GM12878 (cell line): ENCODE results near the gene METAP1D. TPM values are rescaled to one million over a fixed set of nuclear protein-coding genes. Genes with fewer than 3 reads are reported as not detected.

Experiments used
- ATAC-seq: fragments of 200-7000 bp; cut with Tn5 transposase; 3 replicates; pipeline ENCODE4 v1.9.1; 2020; ENCODE audit warnings: mild to moderate bottlenecking, moderate library complexity
- BruUV-seq: library from RNA; stranded (reverse); fragments of 400-500 nt; replicated peaks from 2 replicates; lab custom pipeline; 2021; lab: Mats Ljungman, UMichigan
- CTCF ChIA-PET: fragments of 300-600 bp; sonication (Branson Sonifier 250); formaldehyde crosslinking; extraction: SDS; loops from one replicate; lab custom pipeline; 2021; ENCODE audit warnings: inconsistent platforms; lab: Yijun Ruan, JAX
- POLR2A ChIA-PET: fragments of 350-600 bp; formaldehyde crosslinking; extraction: SDS; loops from one replicate; lab custom pipeline; 2021; ENCODE audit warnings: inconsistent platforms; lab: Charles Lee
- RAD21 ChIA-PET: fragments of 300-600 bp; sonication (Branson Sonifier 250); formaldehyde crosslinking; loops from one replicate; lab custom pipeline; 2023; ENCODE audit warnings: antibody characterized with exemption; ENCODE audit not compliant: unreplicated experiment; lab: Charles Lee
- SMC1A ChIA-PET: fragments of 300-600 bp; sonication (Branson Sonifier 250); formaldehyde crosslinking; loops from one replicate; lab custom pipeline; 2023; ENCODE audit not compliant: unreplicated experiment, uncharacterized antibody; lab: Charles Lee
- DNase-seq: peaks from one replicate; pipeline ENCODE4 v3.0.0-alpha.2; 2011; ENCODE audit warnings: low read depth, low spot score
- FAIRE-seq: peaks from 3 replicates; lab custom pipeline; 2011; peaks lifted over from hg19 to GRCh38; lab: Jason Lieb, UNC
- H2AFZ ChIP-seq: 2 replicates; pipeline ENCODE4 v1.6.0; 2011; ENCODE audit warnings: low read depth, low read length, control low read depth; ENCODE audit not compliant: control insufficient read depth
- H3K27ac ChIP-seq: 2 replicates; pipeline ENCODE4 v1.5.1; 2011; ENCODE audit warnings: control low read depth; ENCODE audit not compliant: control insufficient read depth, insufficient read depth
- H3K27me3 ChIP-seq, 2 experiments: replicated peaks in 1 of 2; 2 replicates each; pipeline versions ENCODE4 v1.6.0 to v1.6.1; 2011; ENCODE audit warnings: low read length in 1 of 2; ENCODE audit not compliant: control insufficient read depth in 2 of 2, insufficient read depth in 2 of 2
- H3K36me3 ChIP-seq, 2 experiments: 2 replicates each; pipeline ENCODE4 v1.5.1; 2011; ENCODE audit warnings: low read length in 1 of 2; ENCODE audit not compliant: control insufficient read depth in 2 of 2, insufficient read depth in 2 of 2
- H3K4me1 ChIP-seq: 2 replicates; pipeline ENCODE4 v1.6.1; 2011; ENCODE audit warnings: mild to moderate bottlenecking, low read length, moderate library complexity, mixed read lengths; ENCODE audit not compliant: control insufficient read depth, insufficient read depth
- H3K4me2 ChIP-seq: 2 replicates; pipeline ENCODE4 v1.6.0; 2011; ENCODE audit warnings: control low read depth; ENCODE audit not compliant: control insufficient read depth, insufficient read depth
- H3K4me3 ChIP-seq: fragments of 200-600 bp; sonication (generic); 2 replicates; pipeline ENCODE4 v1.5.1; 2016
- H3K79me2 ChIP-seq: 2 replicates; pipeline ENCODE4 v1.6.0; 2011; ENCODE audit warnings: low read length; ENCODE audit not compliant: control insufficient read depth, insufficient read depth
- H3K9ac ChIP-seq: 2 replicates; pipeline ENCODE4 v1.8.0; 2011; ENCODE audit warnings: low read length, control low read depth, mixed read lengths; ENCODE audit not compliant: control insufficient read depth, insufficient read depth
- H3K9me3 ChIP-seq: replicated peaks from 3 replicates; pipeline ENCODE4 v1.5.1; 2011; ENCODE audit warnings: mild to moderate bottlenecking, low read length; ENCODE audit not compliant: control insufficient read depth, insufficient read depth
- H4K20me1 ChIP-seq: 2 replicates; pipeline ENCODE4 v1.6.0; 2011; ENCODE audit not compliant: control insufficient read depth, insufficient read depth
- BMI1 ChIP-seq: fragments of 450-650 bp; IDR thresholded peaks from 2 replicates; pipeline ENCODE4 v1.6.1; 2016; ENCODE audit warnings: mild to moderate bottlenecking, moderate library complexity, borderline replicate concordance
- CEBPZ ChIP-seq: fragments of 150-350 bp; IDR thresholded peaks from 2 replicates; pipeline ENCODE4 v1.6.1; 2016; ENCODE audit warnings: low read depth, low read length
- CHD2 ChIP-seq: IDR thresholded peaks from 2 replicates; pipeline ENCODE4 v1.6.1; 2011; ENCODE audit warnings: low read depth, low read length, improper control_type of control experiment, borderline replicate concordance
- EZH2 ChIP-seq: IDR thresholded peaks from 2 replicates; pipeline ENCODE4 v1.6.1; 2012; ENCODE audit warnings: low read depth, mild to moderate bottlenecking, control low read depth, inconsistent platforms, low read length, borderline replicate concordance; ENCODE audit not compliant: control insufficient read depth
- HSF1 ChIP-seq: fragments of 150-350 bp; IDR thresholded peaks from 2 replicates; pipeline ENCODE4 v1.6.1; 2014; ENCODE audit warnings: mild to moderate bottlenecking, low read depth, low read length
- MTA2 ChIP-seq: fragments of 450-650 bp; IDR thresholded peaks from 2 replicates; pipeline ENCODE4 v1.6.1; 2016; ENCODE audit warnings: low read depth, mild to moderate bottlenecking, moderate library complexity
- MYB ChIP-seq: fragments of 150-350 bp; IDR thresholded peaks from 2 replicates; pipeline ENCODE4 v1.6.1; 2014; ENCODE audit warnings: mild to moderate bottlenecking, low read depth, low read length, borderline replicate concordance
- NFIC ChIP-seq: IDR thresholded peaks from 2 replicates; pipeline ENCODE4 v1.6.1; 2012; ENCODE audit warnings: low read depth, mild to moderate bottlenecking, inconsistent platforms, low read length, moderate library complexity
- NR2C1 ChIP-seq: fragments of 450-650 bp; IDR thresholded peaks from 2 replicates; pipeline ENCODE4 v1.6.1; 2017; ENCODE audit warnings: antibody characterized with exemption, mild to moderate bottlenecking, moderate library complexity
- PAX8 ChIP-seq: fragments of 450-650 bp; IDR thresholded peaks from 2 replicates; pipeline ENCODE4 v1.6.1; 2017; ENCODE audit warnings: mild to moderate bottlenecking, moderate library complexity
- PBX3 ChIP-seq: IDR thresholded peaks from 2 replicates; pipeline ENCODE4 v1.6.1; 2011; ENCODE audit warnings: mild to moderate bottlenecking, low read depth, low read length, moderate library complexity; ENCODE audit not compliant: insufficient replicate concordance
- RFX5 ChIP-seq: IDR thresholded peaks from 2 replicates; pipeline ENCODE4 v1.6.1; 2011; ENCODE audit warnings: low read depth, low read length, improper control_type of control experiment
- SIX5 ChIP-seq: IDR thresholded peaks from 2 replicates; pipeline ENCODE4 v1.6.1; 2011; ENCODE audit warnings: mild to moderate bottlenecking, low read depth, low read length, moderate library complexity; ENCODE audit not compliant: severe bottlenecking
- ZNF384 ChIP-seq: IDR thresholded peaks from 2 replicates; pipeline ENCODE4 v1.6.1; 2012; ENCODE audit warnings: low read depth, mild to moderate bottlenecking, low read length, improper control_type of control experiment, borderline replicate concordance
- WGBS: methylation state at CpG from one replicate; pipeline ENCODE4 v1.1.6; 2016; ENCODE audit warnings: low lambda C conversion rate; ENCODE audit not compliant: insufficient replicate concordance, insufficient coverage; ENCODE audit errors: missing lambda C conversion rate; 5-methylcytosine and 5-hydroxymethylcytosine counted together
- in situ Hi-C: fragments of 300-500 bp; cut with MboI; formaldehyde crosslinking; loops from 9 replicates; pipeline ENCODE4 v1.14.3; 2018; ENCODE audit warnings: mixed read lengths
- intact Hi-C: fragments of 100-400 bp; cut with micrococcal nuclease; formaldehyde crosslinking; loops from one replicate; pipeline ENCODE4 v1.14.2; 2022; ENCODE audit not compliant: unreplicated experiment
- polyA plus RNA-seq, 11 experiments: library from polyadenylated mRNA; depleted of rRNA in 4 of 11; unstranded in 6 of 11; stranded (reverse) in 5 of 11; fragments of >200 nt; fragmentation: Nextera tagmentation in 4 of 11; fragmentation: Illumina TruSeq in 1 of 11; extraction: Ambion mirVana in 4 of 11; extraction: Trizol in 1 of 11; gene quantifications; 1 replicate in 1 of 11; 2 replicates in 10 of 11; pipeline versions ENCODE4 v1.2.1 to v1.2.3, GENCODE V29; 2011 to 2016; ENCODE audit warnings: inconsistent platforms in 2 of 11, missing spikeins in 2 of 11, low read depth in 1 of 11
- total RNA-seq, 4 experiments: library from RNA; depleted of rRNA in 3 of 4; stranded (reverse); fragments of >200 nt in 3 of 4; fragmentation: Illumina TruSeq in 1 of 4; extraction: Trizol in 1 of 4; gene quantifications; 2 replicates each; pipeline versions ENCODE4 v1.2.1 to v1.2.3, GENCODE V29; 2013 to 2021

Gene METAP1D
- total and polyA plus RNA-seq, 10 of the 15 experiments (the other 5 are each of a cell fraction or from before 2014, with no cell fraction given), result 4.5 to 12.1 (median 7.8) TPM

- 53% methylated on average over 7 of the region's 7 CpGs for WGBS
- ChIA-PET RAD21 (no interaction called here), SMC1A (no interaction called here), POLR2A (no interaction called here), CTCF (no interaction called here)
- Histone ChIP-seq H2AFZ (no peak overlapping the region), H3K4me1 (peaks cover 6% of the 10 kb centered on the region), H3K27ac (no peak overlapping the region), H3K9me3 (no peaks in the 10 kb centered on the region; the same call in 2 of the 3 replicates), H3K36me3 (no peaks in the 10 kb centered on the region), H3K9ac (no peak overlapping the region), H4K20me1 (peaks cover 6% of the 10 kb centered on the region; the same call in 1 of the 2 replicates), H3K79me2 (no peaks in the 10 kb centered on the region), H3K4me2 (no peak overlapping the region), H3K27me3 (peaks cover 32 to 61% of the 10 kb centered on the region in 2 experiments), H3K4me3 (no peak overlapping the region)
- in situ Hi-C loops, result no loop called here
- no TSS peak for BruUV-seq
- DNase-seq (no peak), ATAC-seq (no peak), FAIRE-seq (no peak)
- intact Hi-C loops, result loop anchor here (5.0 kb wide), 1 partner anchor 92 kb away; the partner anchor contains the start of gene METAP1D
- TF ChIP-seq HSF1 (no peak), EZH2 (no peak), NFIC (no peak), NR2C1 (no peak), ZNF384 (no peak), PAX8 (no peak), MTA2 (no peak), CHD2 (no peak), SIX5 (no peak), CEBPZ (no peak), PBX3 (no peak), BMI1 (no peak), RFX5 (no peak), MYB (no peak)
These were observed 89.9 kb downstream of the METAP1D start for GRCh38 chr2:172089633-172090032.
